Naive B cell (primary cell): ENCODE results near the gene KCNG2. TPM values are rescaled to one million over a fixed set of nuclear protein-coding genes. Genes with fewer than 3 reads are reported as not detected.
"Not testable (repeated sequence)": the region's sequence is repeated elsewhere in the genome, so short reads cannot be mapped to it uniquely, and the experiment has no call there.

Experiments used
- ATAC-seq, 2 donors: fragments of 150-1000 bp; cut with Tn5 transposase; 2 replicates each; pipeline ENCODE4 v1.10.0; 2021; ENCODE audit warnings: low read depth in 2 of 2, mild to moderate bottlenecking in 2 of 2, moderate library complexity in 2 of 2
- DNase-seq: peaks from one replicate; pipeline ENCODE4 v3.0.0; 2022
- H3K27ac Mint-ChIP-seq, 6 donors: one replicate each; pipeline ENCODE4 v1.8.0; 2020 to 2022; ENCODE audit warnings: mild to moderate bottlenecking in 6 of 6, mixed read lengths in 6 of 6, moderate library complexity in 5 of 6, inconsistent platforms in 2 of 6
- H3K27me3 Mint-ChIP-seq, 3 donors: one replicate each; pipeline ENCODE4 v1.8.0; 2021 to 2022; ENCODE audit warnings: mixed read lengths in 3 of 3, mild to moderate bottlenecking in 1 of 3
- H3K36me3 Mint-ChIP-seq, 2 donors: one replicate each; pipeline ENCODE4 v1.8.0; 2020 to 2022; ENCODE audit warnings: mixed read lengths in 2 of 2, inconsistent platforms in 1 of 2, mild to moderate bottlenecking in 1 of 2
- H3K4me1 Mint-ChIP-seq, 3 donors: one replicate each; pipeline ENCODE4 v1.8.0; 2020 to 2022; ENCODE audit warnings: mixed read lengths in 3 of 3, inconsistent platforms in 1 of 3, mild to moderate bottlenecking in 1 of 3, moderate library complexity in 1 of 3
- H3K4me3 Mint-ChIP-seq, 8 donors: one replicate each; pipeline ENCODE4 v1.8.0; 2020 to 2022; ENCODE audit warnings: mild to moderate bottlenecking in 8 of 8, mixed read lengths in 8 of 8, moderate library complexity in 8 of 8, inconsistent platforms in 2 of 8
- H3K9me3 Mint-ChIP-seq, 7 donors: one replicate each; pipeline ENCODE4 v1.8.0; 2020 to 2022; ENCODE audit warnings: mixed read lengths in 7 of 7, mild to moderate bottlenecking in 5 of 7, inconsistent platforms in 2 of 7, moderate library complexity in 1 of 7
- polyA plus RNA-seq, 6 donors: library from polyadenylated mRNA; unstranded; fragments of 300-500 nt; fragmentation: Illumina TruSeq; gene quantifications; one replicate each; pipeline ENCODE4 v1.2.3, GENCODE V29; 2021; ENCODE audit warnings: low read depth in 6 of 6

The KCNG2 gene, protein sequence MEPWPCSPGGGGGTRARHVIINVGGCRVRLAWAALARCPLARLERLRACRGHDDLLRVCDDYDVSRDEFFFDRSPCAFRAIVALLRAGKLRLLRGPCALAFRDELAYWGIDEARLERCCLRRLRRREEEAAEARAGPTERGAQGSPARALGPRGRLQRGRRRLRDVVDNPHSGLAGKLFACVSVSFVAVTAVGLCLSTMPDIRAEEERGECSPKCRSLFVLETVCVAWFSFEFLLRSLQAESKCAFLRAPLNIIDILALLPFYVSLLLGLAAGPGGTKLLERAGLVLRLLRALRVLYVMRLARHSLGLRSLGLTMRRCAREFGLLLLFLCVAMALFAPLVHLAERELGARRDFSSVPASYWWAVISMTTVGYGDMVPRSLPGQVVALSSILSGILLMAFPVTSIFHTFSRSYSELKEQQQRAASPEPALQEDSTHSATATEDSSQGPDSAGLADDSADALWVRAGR
- polyA plus RNA-seq = not detected

DNA sequence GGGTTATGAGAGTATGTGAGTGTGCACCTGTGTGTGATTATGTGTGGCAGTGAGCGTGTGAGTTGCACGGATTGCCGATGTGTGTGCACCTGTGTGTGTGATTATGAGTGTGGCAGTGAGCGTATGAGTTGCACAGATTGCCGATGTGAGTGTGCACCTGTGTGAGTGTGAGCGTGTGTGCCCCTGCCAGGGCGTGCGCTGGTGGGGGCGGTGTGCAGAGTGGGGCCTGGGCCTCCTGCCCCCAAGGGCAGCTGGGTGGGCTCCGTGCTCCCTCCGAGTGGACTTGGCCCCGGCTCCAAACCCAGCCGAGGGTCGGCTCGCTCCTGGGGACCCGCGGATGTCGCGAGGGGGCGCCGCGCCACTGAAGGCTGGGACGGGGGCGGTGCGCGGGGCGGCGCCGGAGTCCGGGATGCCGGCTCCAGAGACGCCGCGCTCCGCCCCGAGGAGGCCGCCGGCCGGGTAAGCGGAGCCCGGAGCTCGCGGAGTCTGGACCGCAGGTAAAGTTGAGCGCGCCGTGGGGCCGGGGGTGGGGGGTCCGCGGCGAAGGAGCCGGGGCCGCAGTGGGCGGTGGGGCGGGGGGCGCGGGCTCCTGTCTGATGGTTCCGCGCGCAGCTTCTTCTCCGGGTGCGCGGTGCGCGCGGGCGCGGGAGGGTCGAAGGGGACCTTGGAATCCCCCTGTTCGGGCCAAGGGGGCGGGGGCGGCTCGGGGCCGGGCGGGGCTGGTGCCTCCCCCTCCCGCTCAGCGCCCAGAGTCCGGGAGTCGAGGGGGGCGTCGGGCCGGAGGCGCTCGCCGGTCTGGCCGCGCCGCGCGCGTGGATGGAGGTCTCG lies at the start of gene KCNG2:
TSS of gene KCNG2 (plus strand) at position 421 of the 828 bp plus-strand sequence. CDS start 65,730 bp downstream, outside the sequence.
- H3K4me1 Mint-ChIP-seq = peaks cover 20 to 25% (median 24%) of the 10 kb centered on the region in 3 donors
- peaks cover 9 to 31% of the 10 kb centered on the region in 2 donors for H3K36me3 Mint-ChIP-seq
- peaks cover 45% of the 10 kb centered on the region in 3 donors for H3K27me3 Mint-ChIP-seq
- H3K27ac Mint-ChIP-seq = peak within 1 kb of the TSS in 3 of 6 donors; percentile 2 to 39 (median 14)
- DNase-seq (no peak), ATAC-seq (peak; percentile 40 to 57)
- H3K9me3 Mint-ChIP-seq = peaks cover 0 to 4% (median 0%) of the 10 kb centered on the region in 7 donors
- H3K4me3 Mint-ChIP-seq = peak within 1 kb of the TSS; percentile 50 to 93 (median 84)

DNA sequence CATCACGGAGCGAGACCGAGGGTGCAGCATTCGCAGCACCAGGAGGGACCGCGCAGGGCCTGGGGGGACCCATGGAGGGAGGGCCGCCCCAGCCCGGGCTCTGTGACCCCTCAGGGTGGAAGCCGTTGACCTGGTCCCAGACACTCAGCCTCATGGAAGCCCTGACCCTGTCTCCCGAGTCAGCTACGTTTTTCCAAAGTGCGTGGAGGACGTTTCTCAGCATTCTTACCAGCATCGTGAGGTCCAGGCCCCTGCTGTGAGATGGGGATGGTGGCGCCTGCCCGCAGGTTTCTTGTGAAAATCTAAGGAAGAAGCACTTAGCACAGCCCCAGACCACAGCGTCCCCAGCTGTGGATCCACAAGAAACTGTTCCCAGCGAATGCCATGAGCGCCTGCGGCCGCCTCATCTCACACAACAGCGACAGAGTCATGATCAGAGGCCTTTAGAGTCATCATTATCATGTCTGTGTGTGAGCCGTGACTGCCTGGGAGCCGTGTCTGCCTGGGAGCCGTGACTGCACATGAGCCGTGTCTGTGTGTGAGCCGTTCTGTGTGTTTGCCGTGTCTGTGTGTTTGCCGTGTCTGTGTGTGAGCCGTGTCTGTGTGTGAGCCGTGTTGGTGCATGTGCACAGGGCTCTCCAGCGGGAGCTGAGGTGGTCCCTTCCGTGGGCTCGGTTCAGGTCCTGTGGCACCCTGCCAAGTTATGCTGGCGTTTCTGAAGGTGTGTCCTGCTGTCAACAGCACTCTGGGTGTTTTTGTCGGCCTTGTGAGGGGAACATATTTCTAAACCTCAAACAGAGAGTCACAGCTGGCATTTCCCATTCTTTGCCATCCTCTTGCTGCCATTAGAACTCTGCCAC lies 49.2 kb upstream of the KCNG2 start:
- H3K27me3 Mint-ChIP-seq = no peaks in the 10 kb centered on the region
- peak overlapping the region in 1 of 6 donors; percentile 52 for H3K27ac Mint-ChIP-seq
- ATAC-seq = no peak
- H3K4me1 Mint-ChIP-seq = peaks cover 0 to 13% (median 7%) of the 10 kb centered on the region in 3 donors
- peaks cover 0 to 8% (median 3%) of the 10 kb centered on the region in 7 donors for H3K9me3 Mint-ChIP-seq
- no peak overlapping the region for H3K4me3 Mint-ChIP-seq
- DNase-seq = no peak
- peaks cover 11 to 22% of the 10 kb centered on the region in 2 donors for H3K36me3 Mint-ChIP-seq

DNA sequence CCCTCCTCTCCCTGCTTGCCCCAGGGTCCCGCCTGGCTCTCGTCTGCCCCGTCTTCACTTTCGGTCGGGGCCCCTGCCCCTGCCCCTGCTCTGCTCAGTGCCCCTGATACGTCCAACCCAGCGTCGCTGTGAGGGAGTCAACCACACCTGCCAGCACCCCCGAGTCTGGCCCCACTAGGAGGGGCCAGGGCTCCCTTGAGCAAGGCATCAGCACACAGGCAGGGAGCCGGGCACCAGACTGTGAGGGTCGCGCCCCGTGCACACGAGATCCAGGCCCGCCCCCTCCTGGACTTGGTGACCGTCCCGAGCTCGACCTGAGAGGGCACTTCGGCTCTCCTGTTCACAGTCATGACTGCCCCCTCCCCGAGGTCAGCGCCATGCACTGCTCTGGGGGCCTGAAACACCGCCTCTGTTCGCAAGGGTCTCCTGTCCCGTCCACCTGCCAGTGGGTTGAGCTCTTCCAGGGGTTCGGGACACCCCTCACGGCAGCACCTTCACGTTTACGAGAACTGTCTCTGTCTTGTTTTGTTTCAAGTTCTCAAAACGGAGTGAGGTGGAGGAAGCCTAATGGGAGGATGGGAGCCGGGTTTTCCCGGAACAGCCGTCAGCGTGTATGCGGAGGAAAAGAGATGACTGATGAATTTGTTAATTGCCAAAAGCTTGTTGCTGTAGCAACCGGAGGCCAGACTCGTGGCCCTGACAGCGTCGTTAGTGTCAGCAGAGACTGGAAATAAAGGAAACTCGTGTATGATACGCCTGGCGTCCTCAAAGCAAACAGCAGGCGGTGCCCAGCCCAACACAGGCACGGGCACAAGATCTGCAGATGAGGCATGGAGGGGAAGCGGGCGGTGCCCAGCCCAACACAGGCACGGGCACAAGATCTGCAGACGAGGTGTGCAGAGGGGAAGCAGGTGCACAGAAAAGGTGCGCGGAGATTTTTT lies 48.2 kb upstream of the KCNG2 start:
- peaks cover 0 to 4% (median 1%) of the 10 kb centered on the region in 7 donors for H3K9me3 Mint-ChIP-seq
- DNase-seq (no peak), ATAC-seq (no peak)
- peaks cover 0 to 4% (median 2%) of the 10 kb centered on the region in 3 donors for H3K4me1 Mint-ChIP-seq
- peak overlapping the region in 2 of 6 donors; percentile 42 to 59 for H3K27ac Mint-ChIP-seq
- H3K27me3 Mint-ChIP-seq = no peaks in the 10 kb centered on the region
- H3K4me3 Mint-ChIP-seq = no peak overlapping the region
- peaks cover 5 to 12% of the 10 kb centered on the region in 2 donors for H3K36me3 Mint-ChIP-seq

DNA sequence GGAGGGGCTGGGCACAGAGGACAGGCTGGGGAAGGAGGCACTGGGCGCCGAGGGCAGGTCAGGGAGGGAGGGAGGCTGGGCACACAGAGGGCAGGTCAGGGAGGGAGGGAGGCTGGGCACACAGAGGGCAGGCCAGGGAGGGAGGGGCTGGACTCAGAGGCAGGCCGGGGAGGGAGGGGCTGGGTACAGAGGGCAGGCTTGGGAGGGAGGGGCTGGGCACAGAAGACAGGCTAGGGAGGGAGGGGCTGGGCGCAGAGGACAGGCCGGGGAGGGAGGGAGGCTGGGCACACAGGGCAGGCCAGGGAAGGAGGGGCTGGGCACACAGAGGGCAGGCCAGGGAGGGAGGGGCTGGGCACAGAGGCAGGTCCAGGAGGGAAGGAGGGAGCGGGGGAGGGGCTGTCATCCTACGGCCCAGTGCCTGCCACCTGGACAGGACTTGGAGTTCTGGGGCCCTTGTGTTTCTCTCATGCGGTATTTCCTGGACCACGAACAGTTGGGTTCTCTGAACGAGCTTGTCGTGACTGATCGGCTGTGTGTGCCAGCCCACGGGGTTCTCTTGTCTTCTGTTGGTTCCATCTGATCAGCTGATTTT lies 46.7 kb upstream of the KCNG2 start:
- no peak for ATAC-seq
- DNase-seq = no peak
- Mint-ChIP-seq H3K27ac (peak overlapping the region in 2 of 6 donors; percentile 31 to 32), H3K27me3 (no peaks in the 10 kb centered on the region), H3K4me1 (peaks cover 0 to 4% (median 0%) of the 10 kb centered on the region in 3 donors), H3K36me3 (peaks cover 11 to 17% of the 10 kb centered on the region in 2 donors), H3K4me3 (peak overlapping the region in 1 of 8 donors; percentile 40), H3K9me3 (peaks cover 0 to 2% (median 0%) of the 10 kb centered on the region in 7 donors)

DNA sequence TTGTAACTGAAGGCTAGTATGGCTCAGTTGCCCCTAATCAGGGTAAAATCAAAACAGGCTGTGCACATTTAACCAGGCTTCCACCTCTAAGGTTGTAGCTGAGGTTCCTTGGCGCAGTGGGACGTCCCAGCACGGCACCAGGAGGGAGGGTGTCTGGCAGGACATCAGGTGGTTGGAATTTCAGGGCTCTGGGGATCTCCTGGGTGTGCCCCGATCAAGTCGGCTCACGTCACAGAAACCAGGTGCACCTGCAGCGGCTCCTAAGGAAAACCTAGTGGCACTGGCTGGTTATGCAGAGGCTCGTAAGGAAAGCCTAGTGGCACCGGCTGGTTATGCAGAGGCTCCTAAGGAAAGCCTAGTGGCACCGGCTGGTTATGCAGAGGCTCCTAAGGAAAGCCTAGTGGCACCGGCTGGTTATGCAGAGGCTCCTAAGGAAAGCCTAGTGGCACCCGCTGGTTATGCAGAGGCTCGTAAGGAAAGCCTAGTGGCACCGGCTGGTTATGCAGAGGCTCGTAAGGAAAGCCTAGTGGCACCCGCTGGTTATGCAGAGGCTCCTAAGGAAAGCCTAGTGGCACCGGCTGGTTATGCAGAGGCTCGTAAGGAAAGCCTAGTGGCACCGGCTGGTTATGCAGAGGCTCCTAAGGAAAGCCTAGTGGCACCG lies 45.7 kb upstream of the KCNG2 start:
- H3K4me1 Mint-ChIP-seq, ATAC-seq, DNase-seq, H3K4me3 Mint-ChIP-seq, H3K27ac Mint-ChIP-seq, H3K9me3 Mint-ChIP-seq, H3K27me3 Mint-ChIP-seq: not testable (repeated sequence)
- peaks cover 17 to 18% of the 10 kb centered on the region in 2 donors for H3K36me3 Mint-ChIP-seq

DNA sequence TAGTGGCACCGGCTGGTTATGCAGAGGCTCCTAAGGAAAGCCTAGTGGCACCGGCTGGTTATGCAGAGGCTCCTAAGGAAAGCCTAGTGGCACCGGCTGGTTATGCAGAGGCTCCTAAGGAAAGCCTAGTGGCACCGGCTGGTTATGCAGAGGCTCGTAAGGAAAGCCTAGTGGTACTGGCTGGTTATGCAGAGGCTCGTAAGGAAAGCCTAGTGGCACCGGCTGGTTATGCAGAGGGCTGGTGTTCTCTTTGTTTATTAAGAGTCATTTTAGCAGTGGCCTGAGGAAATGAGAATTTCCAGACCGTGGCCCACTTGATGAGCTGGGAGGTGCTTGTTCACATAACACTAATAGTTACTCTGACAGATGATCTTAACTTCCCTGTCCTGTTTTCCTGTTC lies 44.8 kb upstream of the KCNG2 start:
- H3K4me1 Mint-ChIP-seq, H3K9me3 Mint-ChIP-seq, H3K27ac Mint-ChIP-seq, DNase-seq, H3K4me3 Mint-ChIP-seq, ATAC-seq, H3K27me3 Mint-ChIP-seq: not testable (repeated sequence)
- peaks cover 17 to 27% of the 10 kb centered on the region in 2 donors for H3K36me3 Mint-ChIP-seq

DNA sequence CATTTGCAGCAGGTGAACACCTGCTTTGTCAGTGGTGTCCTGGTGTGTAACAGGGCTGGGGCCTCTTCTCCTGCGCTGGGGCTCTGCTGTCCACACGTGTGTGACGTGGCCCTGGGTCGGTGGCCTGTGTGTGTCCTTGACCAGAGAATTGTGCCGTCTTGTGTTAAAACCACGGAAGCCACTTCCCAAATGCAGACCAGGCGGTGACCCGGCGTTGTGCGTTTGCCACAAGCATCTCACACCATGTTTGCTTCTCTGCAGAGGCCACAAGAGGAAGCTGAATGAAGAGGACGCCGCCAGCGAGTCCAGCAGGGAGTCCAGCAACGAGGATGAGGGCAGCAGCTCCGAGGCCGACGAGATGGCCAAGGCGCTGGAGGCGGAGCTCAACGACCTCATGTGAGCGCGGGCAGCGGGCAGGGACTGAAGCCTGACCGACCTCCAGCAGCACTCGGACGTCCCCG lies 44.3 kb upstream of the KCNG2 start:
- Mint-ChIP-seq H3K4me3 (no peak overlapping the region), H3K27ac (no peak overlapping the region), H3K27me3 (no peaks in the 10 kb centered on the region), H3K36me3 (peaks cover 17 to 30% of the 10 kb centered on the region in 2 donors), H3K4me1 (peaks cover 0 to 4% (median 0%) of the 10 kb centered on the region in 3 donors), H3K9me3 (peaks cover 0 to 13% (median 2%) of the 10 kb centered on the region in 7 donors)
- ATAC-seq = no peak
- DNase-seq = no peak

DNA sequence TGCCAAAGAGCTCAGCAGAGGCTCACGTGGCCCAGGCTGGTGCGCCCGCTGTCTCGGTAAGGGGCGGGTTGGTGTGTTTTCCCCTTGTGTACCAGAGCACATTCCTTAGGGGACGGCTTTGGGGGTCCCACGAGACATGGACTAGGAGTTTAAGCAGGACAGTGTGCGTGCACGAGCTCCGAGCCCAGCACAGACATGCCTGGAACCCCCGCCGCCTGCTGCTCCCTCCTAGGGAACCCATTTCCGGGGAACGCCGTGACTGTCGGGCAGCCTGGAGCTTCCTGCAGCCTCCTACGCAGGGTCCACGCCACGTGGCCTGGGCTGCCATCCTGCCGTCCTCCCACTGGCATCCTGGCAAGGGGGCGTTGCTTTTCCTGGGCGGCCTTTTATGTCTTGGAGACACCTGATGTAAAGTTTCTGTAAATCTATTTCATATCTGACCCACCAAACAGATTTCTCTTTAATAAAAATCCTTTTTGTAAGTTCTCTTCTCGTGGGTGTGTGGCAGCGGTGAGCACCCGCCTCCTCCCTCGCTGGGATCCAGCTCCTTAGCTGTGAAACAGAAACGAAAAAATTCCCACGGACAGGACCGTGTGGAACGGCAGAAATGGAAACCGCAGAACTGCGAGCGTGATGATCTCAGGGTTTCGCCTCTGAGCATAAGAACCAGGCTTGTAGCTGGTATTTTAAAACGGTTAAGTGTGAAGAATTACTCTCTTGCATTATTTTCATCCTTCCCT lies 43.5 kb upstream of the KCNG2 start:
- DNase-seq = no peak
- H3K4me3 Mint-ChIP-seq = no peak overlapping the region
- H3K27me3 Mint-ChIP-seq = no peaks in the 10 kb centered on the region
- peak overlapping the region in 1 of 6 donors; percentile 21 for H3K27ac Mint-ChIP-seq
- peaks cover 22 to 33% of the 10 kb centered on the region in 2 donors for H3K36me3 Mint-ChIP-seq
- H3K4me1 Mint-ChIP-seq = peaks cover 0 to 4% (median 0%) of the 10 kb centered on the region in 3 donors
- peaks cover 4 to 21% (median 6%) of the 10 kb centered on the region in 7 donors for H3K9me3 Mint-ChIP-seq
- no peak for ATAC-seq

DNA sequence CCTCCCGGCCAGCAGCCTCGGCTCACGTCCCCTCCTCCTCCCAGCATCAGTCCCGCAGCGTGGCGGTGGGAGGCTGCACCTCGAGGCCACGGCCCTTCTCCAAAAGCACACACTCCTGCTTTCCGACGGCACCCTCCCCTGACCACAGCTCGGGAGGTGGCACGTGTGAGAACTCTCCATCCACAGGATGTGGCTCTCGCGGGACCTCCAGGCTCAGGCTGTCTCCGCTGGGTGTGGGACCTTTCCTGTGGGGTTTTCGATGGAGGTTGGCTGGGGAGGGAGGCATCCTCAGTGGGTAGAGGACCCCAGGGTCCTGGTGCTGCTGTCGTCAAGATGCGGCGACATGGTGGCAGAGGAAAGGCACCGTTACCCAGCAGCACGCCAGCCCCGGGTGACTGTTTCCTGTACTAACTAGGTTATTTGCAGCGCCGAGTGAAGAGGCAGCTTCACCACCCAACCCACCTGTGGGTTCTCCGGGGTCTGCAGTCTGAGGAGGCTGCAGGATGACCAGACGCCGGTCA lies 42.8 kb upstream of the KCNG2 start:
- Mint-ChIP-seq H3K4me1 (peaks cover 0 to under 1% (median 0%) of the 10 kb centered on the region in 3 donors), H3K4me3 (no peak overlapping the region), H3K27ac (peak overlapping the region in 2 of 6 donors; percentile 59 to 76), H3K27me3 (no peaks in the 10 kb centered on the region), H3K9me3 (peaks cover 4 to 28% (median 12%) of the 10 kb centered on the region in 7 donors), H3K36me3 (peaks cover 19 to 40% of the 10 kb centered on the region in 2 donors)
- DNase-seq (no peak), ATAC-seq (no peak)

DNA sequence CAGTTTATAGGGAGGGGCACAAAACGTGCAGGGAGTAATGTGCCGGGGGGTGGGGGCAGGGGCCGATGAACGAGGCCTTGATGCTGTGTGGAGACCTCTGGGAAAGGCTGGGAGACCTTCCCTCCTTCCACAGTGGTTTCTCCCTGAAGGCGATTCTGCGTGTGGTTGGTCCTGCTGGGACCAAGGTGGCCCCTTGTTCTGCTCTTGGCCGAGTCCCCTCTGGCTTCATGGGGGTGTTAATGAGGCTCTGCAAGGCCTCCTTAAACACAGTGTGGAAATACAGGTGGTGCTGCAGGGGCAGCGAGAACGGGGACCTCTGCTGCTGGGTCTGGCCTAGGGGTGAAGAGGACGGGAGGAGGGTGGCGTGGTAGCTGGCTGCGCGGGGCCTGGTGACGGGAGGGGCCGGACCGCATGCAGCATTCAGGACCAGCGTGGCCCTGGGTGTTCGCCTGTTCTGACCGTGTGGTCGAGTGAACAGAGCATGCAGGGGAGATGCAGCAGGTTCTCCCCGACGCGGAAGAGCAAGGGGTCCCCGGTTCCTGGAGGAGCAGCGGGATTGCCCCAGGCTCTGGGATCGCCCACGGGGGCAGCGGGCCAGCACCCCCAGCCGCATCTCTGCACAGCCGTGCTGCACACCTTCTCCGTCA lies 42.1 kb upstream of the KCNG2 start:
- Mint-ChIP-seq H3K4me3 (peak overlapping the region in 1 of 8 donors; percentile 42), H3K4me1 (no peaks in the 10 kb centered on the region), H3K27ac (peak overlapping the region in 1 of 6 donors; percentile 59), H3K36me3 (peaks cover 21 to 40% of the 10 kb centered on the region in 2 donors), H3K9me3 (peaks cover 4 to 34% (median 15%) of the 10 kb centered on the region in 7 donors), H3K27me3 (no peaks in the 10 kb centered on the region)
- no peak for ATAC-seq
- DNase-seq = no peak
